Astrocyte of the cerebellum (primary cell): ENCODE measurements around the gene LCLAT1.

Experiments
- DNase-seq: peaks from one replicate; pipeline ENCODE4 v3.0.0-alpha.2; 2011; ENCODE audit warnings: low read depth
- H3K4me3 ChIP-seq: 2 replicates; pipeline ENCODE4 v1.5.1; 2011; ENCODE audit warnings: mild to moderate bottlenecking, low read depth, low read length, moderate library complexity
- CTCF ChIP-seq: IDR thresholded peaks from 2 replicates; pipeline ENCODE4 v1.5.1; 2012; ENCODE audit warnings: low read length, low read depth, moderate library complexity, mild to moderate bottlenecking; ENCODE audit errors: missing control alignments
- in situ Hi-C: cut with HindIII; loops from 2 replicates; pipeline ENCODE4 v1.10.0; 2017; ENCODE audit warnings: low sequenced_read_pairs

LCLAT1 gene

GRCh38 chr2:30404319-30405259 is 42.5 kb upstream of the LCLAT1 start:
- DNase-seq: peak; percentile 6
- H3K4me3 ChIP-seq: no peak overlapping the region
- TF ChIP-seq CTCF: no peak
- in situ Hi-C loops: no loop called here

GRCh38 chr2:30405260-30405605 is 41.8 kb upstream of the LCLAT1 start:
- in situ Hi-C loops: no loop called here
- no peak for TF ChIP-seq CTCF
- DNase-seq: no peak

DNA sequence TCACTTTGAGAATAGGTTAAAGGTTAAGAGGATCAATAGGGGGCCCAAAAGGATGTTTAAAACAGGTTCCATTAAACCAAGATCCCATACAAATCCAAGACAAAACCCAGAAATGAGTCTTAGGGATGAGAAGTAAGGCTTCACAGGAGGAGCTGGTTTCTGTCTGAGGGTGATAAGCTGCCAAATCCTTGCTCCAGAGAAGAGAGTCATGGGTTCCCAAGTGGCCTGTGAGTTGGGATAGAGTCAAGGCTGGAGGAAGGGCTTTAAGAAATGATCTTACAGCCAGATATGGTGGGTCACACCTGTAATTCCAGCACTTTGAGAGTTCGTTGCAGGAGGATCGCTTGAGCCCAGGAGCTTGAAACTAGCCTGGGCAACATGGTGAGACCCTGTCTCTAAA is 40.2 kb upstream of the LCLAT1 start:
- DNase-seq: no peak
- no peak overlapping the region for H3K4me3 ChIP-seq
- in situ Hi-C loops: no loop called here
- no peak for TF ChIP-seq CTCF

More at GRCh38 chr2:30405260-30405605, 41.8 kb upstream of the LCLAT1 start:
- no peak overlapping the region for H3K4me3 ChIP-seq

- DNase-seq: no peak
- in situ Hi-C loops: no loop called here
Measured at GRCh38 chr2:30408961-30409387, 38.1 kb upstream of the LCLAT1 start.

DNA sequence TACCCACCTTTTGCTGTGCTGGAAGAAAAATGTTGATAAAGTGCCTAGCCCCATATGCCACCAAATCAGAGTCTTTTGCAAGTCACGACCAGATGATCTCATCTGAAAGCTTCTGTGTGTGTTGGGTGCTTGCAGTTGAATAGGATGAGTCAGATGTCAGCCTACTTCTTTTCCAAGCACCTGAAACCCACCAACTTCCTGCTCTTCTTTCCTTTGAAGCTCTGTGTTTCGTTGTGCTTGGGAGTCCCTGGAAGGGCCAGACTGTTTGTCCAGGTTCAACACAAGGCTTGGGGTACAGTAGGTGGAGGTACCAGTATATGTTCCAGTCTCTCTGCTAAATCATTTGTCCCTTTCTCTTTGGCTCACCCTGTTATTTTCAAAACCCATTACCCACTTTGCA is 36.8 kb upstream of the LCLAT1 start:
- TF ChIP-seq CTCF: no peak
- H3K4me3 ChIP-seq: no peak overlapping the region
- in situ Hi-C loops: no loop called here
- no peak for DNase-seq

More at GRCh38 chr2:30408961-30409387, 38.1 kb upstream of the LCLAT1 start:
- no peak for TF ChIP-seq CTCF
- H3K4me3 ChIP-seq: no peak overlapping the region

DNA sequence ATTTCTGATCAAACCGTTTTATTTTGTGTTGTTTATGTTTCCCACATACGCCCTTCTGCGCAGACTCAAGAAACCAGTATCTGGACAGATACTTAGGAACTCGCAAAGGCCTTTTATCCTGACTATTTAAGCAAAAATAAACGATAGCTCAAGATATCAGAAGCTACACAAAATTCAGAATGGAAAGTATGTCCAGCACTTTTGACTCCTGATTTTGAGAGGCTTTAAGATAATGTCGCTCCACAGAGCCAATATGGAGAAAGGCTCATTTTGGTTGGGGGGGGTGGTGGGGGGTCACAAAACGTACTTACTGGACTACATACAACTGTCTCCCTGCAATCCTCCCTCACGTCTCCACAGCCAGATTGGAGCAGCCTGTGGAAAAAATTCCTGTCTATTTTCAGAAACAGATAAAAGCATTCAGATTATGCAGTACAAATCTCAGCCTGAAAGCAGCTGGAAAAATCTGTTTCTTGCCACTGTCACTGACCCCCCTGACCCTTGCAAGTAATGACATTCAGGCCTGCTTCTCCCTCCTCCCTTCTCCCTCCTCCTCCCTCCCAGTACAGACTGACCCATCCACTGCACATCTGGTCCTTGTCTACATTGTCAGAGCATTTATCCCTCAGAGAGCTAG is 34.9 kb upstream of the LCLAT1 start:
- in situ Hi-C loops: no loop called here
- no peak for DNase-seq
- H3K4me3 ChIP-seq: no peak overlapping the region
- no peak for TF ChIP-seq CTCF
